ENCODE data around the gene SLPI. TPM values are rescaled to one million over a fixed set of nuclear protein-coding genes. Genes with fewer than 3 reads are reported as not detected.

Gene SLPI
- total RNA-seq = 0.39 and 1.4 TPM in 2 replicates

GRCh38 chr20:45254383-45255262, at the start of gene SLPI:
TSS of gene SLPI (minus strand) at chr20:45254564. CDS start at chr20:45254543, 21 bp downstream.
- peak in 1 of 2 donors; percentile 6 for DNase-seq (ENCODE audit: low read depth in 2 of 2)

- DNase-seq (ENCODE audit: low read depth in 2 of 2) = no peak
Measured at GRCh38 chr20:45303586-45304463, 49.5 kb upstream of the SLPI start.

GRCh38 chr20:45301824-45302271, 47.5 kb upstream of the SLPI start:
- no peak for DNase-seq (ENCODE audit: low read depth in 2 of 2)

GRCh38 chr20:45300961-45301360, 46.6 kb upstream of the SLPI start:
- DNase-seq (ENCODE audit: low read depth in 2 of 2) = peak in 1 of 2 donors; percentile 32

GRCh38 chr20:45299786-45300185, 45.4 kb upstream of the SLPI start:
- DNase-seq (ENCODE audit: low read depth in 2 of 2) = no peak

- DNase-seq (ENCODE audit: low read depth in 2 of 2) = no peak
Measured at GRCh38 chr20:45297786-45298497, 43.6 kb upstream of the SLPI start.

- DNase-seq (ENCODE audit: low read depth in 2 of 2) = no peak
Measured at GRCh38 chr20:45294659-45295058, 40.3 kb upstream of the SLPI start.

- no peak for DNase-seq (ENCODE audit: low read depth in 2 of 2)
Measured at GRCh38 chr20:45294003-45294368, 39.6 kb upstream of the SLPI start.

GRCh38 chr20:45293041-45294002, 39.0 kb upstream of the SLPI start:
- DNase-seq (ENCODE audit: low read depth in 2 of 2) = peak; percentile 36 to 69

GRCh38 chr20:45292343-45292742, 38.0 kb upstream of the SLPI start:
- DNase-seq (ENCODE audit: low read depth in 2 of 2) = no peak

GRCh38 chr20:45291526-45291925, 37.2 kb upstream of the SLPI start:
- no peak for DNase-seq (ENCODE audit: low read depth in 2 of 2)

GRCh38 chr20:45290677-45291355, 36.5 kb upstream of the SLPI start:
- DNase-seq (ENCODE audit: low read depth in 2 of 2) = peak; percentile 34 to 63

GRCh38 chr20:45289942-45290676, 35.7 kb upstream of the SLPI start:
- DNase-seq (ENCODE audit: low read depth in 2 of 2) = no peak

GRCh38 chr20:45288860-45289259, 34.5 kb upstream of the SLPI start:
- DNase-seq (ENCODE audit: low read depth in 2 of 2) = no peak

GRCh38 chr20:45288376-45288775, 34.0 kb upstream of the SLPI start:
- no peak for DNase-seq (ENCODE audit: low read depth in 2 of 2)

GRCh38 chr20:45283551-45284057, 29.2 kb upstream of the SLPI start:
- DNase-seq (ENCODE audit: low read depth in 2 of 2) = no peak

GRCh38 chr20:45282700-45283550, 28.6 kb upstream of the SLPI start:
- no peak for DNase-seq (ENCODE audit: low read depth in 2 of 2)

GRCh38 chr20:45279992-45280391, 25.6 kb upstream of the SLPI start:
- no peak for DNase-seq (ENCODE audit: low read depth in 2 of 2)

Data from dermis microvascular lymphatic vessel endothelial cell (primary cell).